ENCODE measurements around the gene ABCG4. TPM values are rescaled to one million over a fixed set of nuclear protein-coding genes. Genes with fewer than 3 reads are reported as not detected.

Gene ABCG4
- total and polyA plus RNA-seq, 12 donors = 0.08 to 1.1 (median 0.29) TPM; not detected in 1

DNA sequence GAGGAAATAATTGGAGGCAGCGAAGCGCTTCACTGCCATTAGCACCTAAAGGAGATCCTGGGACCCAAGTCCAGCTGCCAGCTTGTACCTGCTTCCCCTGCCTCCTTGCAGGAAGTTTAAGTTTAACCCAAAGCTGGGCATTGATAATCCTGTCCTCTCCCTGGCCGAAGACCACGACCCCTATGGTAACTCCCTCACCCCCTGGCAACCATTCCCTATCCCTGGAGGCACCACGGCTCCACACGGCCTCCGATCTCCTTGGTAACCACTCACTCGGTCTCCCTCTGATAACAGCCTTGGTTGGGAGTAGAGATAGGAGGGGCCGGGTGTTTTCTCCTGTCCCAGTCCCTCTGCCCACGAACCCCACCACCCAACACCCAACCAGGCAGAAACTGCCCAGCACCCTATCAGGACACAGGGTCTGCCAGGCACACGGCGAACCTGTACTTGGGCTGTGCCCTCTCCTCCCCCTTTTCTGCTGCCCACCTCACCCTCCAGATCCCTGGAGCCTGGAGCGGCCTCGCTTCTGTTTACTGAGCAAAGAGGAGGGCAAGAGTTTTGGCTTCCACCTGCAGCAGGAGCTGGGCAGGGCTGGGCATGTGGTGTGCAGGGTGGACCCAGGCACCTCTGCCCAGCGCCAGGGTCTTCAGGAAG is 37.3 kb downstream of the ABCG4 start:
- no peak for TF ChIP-seq POLR2A (IDR thresholded peaks at IDR 0.05)
- TF ChIP-seq, protein P1, sequence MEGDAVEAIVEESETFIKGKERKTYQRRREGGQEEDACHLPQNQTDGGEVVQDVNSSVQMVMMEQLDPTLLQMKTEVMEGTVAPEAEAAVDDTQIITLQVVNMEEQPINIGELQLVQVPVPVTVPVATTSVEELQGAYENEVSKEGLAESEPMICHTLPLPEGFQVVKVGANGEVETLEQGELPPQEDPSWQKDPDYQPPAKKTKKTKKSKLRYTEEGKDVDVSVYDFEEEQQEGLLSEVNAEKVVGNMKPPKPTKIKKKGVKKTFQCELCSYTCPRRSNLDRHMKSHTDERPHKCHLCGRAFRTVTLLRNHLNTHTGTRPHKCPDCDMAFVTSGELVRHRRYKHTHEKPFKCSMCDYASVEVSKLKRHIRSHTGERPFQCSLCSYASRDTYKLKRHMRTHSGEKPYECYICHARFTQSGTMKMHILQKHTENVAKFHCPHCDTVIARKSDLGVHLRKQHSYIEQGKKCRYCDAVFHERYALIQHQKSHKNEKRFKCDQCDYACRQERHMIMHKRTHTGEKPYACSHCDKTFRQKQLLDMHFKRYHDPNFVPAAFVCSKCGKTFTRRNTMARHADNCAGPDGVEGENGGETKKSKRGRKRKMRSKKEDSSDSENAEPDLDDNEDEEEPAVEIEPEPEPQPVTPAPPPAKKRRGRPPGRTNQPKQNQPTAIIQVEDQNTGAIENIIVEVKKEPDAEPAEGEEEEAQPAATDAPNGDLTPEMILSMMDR (IDR thresholded peaks at IDR 0.05) = no peak
- DNase-seq = no peak
- 38 to 54% (median 50%) methylated on average over 11 to 15 of the region's 15 CpGs for WGBS, 4 donors
- no peaks in the 10 kb centered on the region for H3K27me3 ChIP-seq
- intact Hi-C loops (cut with DNase I) = no loop called here
- H3K4me3 ChIP-seq = no peak overlapping the region
- H3K36me3 ChIP-seq (replicated peaks in 1 of 2) = no peaks in the 10 kb centered on the region
- no peaks in the 10 kb centered on the region for H3K9me3 ChIP-seq (replicated peaks in 1 of 3)
- no peaks in the 10 kb centered on the region for H3K4me1 ChIP-seq (replicated peaks in 1 of 2)
- no peak overlapping the region for H3K27ac ChIP-seq

DNA sequence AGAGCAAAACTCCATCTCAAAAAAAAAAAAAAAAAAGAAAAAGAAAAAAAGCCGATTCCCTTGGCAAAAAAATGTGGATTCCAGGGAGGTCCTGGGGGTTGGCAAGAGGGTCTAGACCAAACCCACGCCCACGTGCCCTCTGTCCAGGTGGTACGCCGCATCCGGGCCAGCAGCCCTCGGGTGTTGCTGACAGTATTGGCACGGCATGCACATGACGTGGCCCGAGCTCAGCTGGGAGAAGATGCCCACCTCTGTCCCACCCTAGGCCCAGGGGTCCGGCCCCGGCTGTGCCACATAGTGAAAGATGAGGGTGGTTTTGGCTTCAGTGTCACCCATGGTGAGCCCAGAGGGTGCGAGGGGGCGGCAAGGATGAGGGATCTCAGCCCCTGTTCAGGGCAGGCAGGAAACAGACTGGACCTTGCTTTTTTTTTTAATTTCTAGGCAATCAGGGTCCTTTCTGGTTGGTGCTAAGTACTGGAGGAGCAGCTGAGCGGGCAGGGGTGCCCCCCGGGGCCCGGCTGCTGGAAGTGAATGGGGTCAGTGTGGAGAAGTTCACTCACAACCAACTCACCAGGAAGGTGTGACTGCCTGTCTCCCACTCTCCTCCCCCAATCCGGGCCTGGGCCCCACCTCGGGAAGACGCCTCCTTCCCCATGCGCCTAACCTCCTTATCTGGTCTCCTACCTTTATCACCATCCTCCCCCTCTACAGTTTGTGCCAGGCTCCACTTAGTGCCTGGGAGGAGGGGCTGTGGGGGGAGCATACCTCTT is 38.5 kb downstream of the ABCG4 start:
- no peak for DNase-seq
- Histone ChIP-seq H3K36me3 (replicated peaks in 1 of 2) (no peaks in the 10 kb centered on the region), H3K4me3 (no peak overlapping the region), H3K27me3 (no peaks in the 10 kb centered on the region), H3K4me1 (replicated peaks in 1 of 2) (no peaks in the 10 kb centered on the region), H3K9me3 (replicated peaks in 1 of 3) (no peaks in the 10 kb centered on the region), H3K27ac (no peak overlapping the region)
- intact Hi-C loops (cut with DNase I) = no loop called here
- 76 to 86% (median 78%) methylated on average over 18 to 21 of the region's 21 CpGs for WGBS, 4 donors
- no peak for TF ChIP-seq POLR2A (IDR thresholded peaks at IDR 0.05)
- TF ChIP-seq, protein P1 (IDR thresholded peaks at IDR 0.05) = no peak

DNA sequence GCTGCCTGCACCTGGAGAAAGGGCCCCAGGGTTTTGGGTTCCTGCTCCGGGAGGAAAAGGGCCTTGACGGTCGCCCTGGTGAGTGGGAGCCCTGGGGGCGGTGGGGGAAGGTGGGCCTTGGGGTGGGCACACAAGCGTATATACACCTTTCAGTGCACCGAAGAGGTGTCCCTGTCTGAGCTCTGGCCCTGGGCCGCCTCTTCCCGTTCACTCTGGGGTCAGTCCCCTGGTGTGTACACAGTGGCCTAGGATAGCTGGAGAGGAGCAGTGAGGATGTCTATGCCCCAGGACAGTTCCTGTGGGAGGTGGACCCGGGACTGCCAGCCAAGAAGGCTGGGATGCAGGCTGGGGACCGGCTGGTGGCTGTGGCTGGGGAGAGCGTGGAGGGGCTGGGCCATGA is 39.2 kb downstream of the ABCG4 start:
- Histone ChIP-seq H3K4me3 (no peak overlapping the region), H3K27ac (no peak overlapping the region), H3K36me3 (replicated peaks in 1 of 2) (no peaks in the 10 kb centered on the region), H3K4me1 (replicated peaks in 1 of 2) (no peaks in the 10 kb centered on the region), H3K27me3 (no peaks in the 10 kb centered on the region), H3K9me3 (replicated peaks in 1 of 3) (no peaks in the 10 kb centered on the region)
- intact Hi-C loops (cut with DNase I) = no loop called here
- TF ChIP-seq POLR2A (IDR thresholded peaks at IDR 0.05) = no peak
- TF ChIP-seq, protein P1 (IDR thresholded peaks at IDR 0.05) = no peak
- WGBS, 4 donors = 69 to 85% (median 84%) methylated on average over 4 to 11 of the region's 11 CpGs
- DNase-seq = no peak

DNA sequence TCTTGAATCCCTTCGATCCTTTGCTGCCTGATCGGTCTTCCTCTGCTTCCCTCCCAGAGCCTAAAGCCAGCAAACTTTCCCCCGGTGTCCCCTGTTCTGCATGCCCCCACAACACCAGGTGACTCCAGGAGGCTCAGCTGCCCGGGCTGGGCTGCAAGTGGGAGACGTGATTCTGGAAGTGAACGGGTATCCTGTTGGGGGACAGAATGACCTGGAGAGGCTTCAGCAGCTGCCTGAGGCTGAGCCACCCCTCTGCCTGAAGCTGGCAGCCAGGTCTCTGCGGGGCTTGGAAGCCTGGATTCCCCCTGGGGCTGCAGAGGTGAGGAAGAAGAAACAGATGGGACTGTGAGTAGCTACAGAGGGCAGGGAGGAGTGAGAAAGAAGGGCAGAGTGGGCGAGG is 40.0 kb downstream of the ABCG4 start:
- 81 to 89% (median 86%) methylated on average over 7 to 8 of the region's 8 CpGs for WGBS, 4 donors
- no peaks in the 10 kb centered on the region for H3K9me3 ChIP-seq (replicated peaks in 1 of 3)
- H3K36me3 ChIP-seq (replicated peaks in 1 of 2) = no peaks in the 10 kb centered on the region
- intact Hi-C loops (cut with DNase I) = no loop called here
- no peaks in the 10 kb centered on the region for H3K27me3 ChIP-seq
- H3K4me3 ChIP-seq = no peak overlapping the region
- DNase-seq = no peak
- H3K4me1 ChIP-seq (replicated peaks in 1 of 2) = no peaks in the 10 kb centered on the region
- no peak overlapping the region for H3K27ac ChIP-seq
- TF ChIP-seq, protein P1 (IDR thresholded peaks at IDR 0.05) = no peak
- no peak for TF ChIP-seq POLR2A (IDR thresholded peaks at IDR 0.05)

Data from adrenal gland (tissue), 12 donors.